ENCODE data around the gene EPC2. TPM values are rescaled to one million over a fixed set of nuclear protein-coding genes. Genes with fewer than 3 reads are reported as not detected.
"Not testable (repeated sequence)": the region's sequence is repeated elsewhere in the genome, so short reads cannot be mapped to it uniquely, and the experiment has no call there.

EPC2 gene
- total RNA-seq, 1 donor from 2014 or later: 36.2 TPM

DNA sequence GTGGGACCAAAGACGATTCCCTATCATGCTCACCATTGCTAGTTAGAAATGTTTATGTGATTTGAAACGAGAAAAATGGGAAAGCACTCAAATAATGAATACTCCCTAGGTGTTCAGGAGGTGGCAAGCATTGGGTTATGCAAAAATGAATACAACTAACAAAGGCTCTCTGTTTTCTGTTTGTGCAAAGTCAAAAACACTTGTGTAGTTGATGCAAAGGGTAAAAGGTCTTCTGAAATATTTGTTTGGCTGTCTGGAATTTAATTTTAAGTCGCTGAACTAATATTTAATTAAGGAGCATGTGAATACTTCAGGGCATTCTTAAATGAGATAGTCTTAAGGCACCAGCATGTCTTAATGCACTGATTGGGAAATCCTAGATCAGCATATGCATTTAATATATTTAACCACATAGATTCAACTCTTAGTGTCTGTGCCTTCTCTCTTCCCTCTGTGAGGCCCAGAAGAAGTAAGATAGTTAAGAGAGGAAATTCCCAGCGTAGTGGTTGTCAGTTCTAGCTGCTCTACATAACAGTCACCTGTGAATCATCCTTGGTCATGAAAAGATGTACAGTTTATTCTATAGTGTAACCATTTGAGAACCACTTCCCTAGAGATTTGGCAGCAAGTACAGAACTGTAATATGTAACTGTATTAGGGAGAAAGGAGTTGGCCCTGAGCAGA lies 111.9 kb downstream of the EPC2 start:
- Mint-ChIP-seq H3K27me3 (ENCODE audit: insufficient read depth) (no peaks in the 10 kb centered on the region), H3K4me1 (ENCODE audit: low read depth) (peaks cover 10% of the 10 kb centered on the region), H3K9me3 (no peaks in the 10 kb centered on the region), H3K36me3 (ENCODE audit: low read depth) (peaks cover 15% of the 10 kb centered on the region), H3K27ac (no peak overlapping the region), H3K4me3 (no peak overlapping the region)
- intact Hi-C loops (cut with micrococcal nuclease): no loop called here
- DNase-seq (ENCODE audit: low spot score): no peak

DNA sequence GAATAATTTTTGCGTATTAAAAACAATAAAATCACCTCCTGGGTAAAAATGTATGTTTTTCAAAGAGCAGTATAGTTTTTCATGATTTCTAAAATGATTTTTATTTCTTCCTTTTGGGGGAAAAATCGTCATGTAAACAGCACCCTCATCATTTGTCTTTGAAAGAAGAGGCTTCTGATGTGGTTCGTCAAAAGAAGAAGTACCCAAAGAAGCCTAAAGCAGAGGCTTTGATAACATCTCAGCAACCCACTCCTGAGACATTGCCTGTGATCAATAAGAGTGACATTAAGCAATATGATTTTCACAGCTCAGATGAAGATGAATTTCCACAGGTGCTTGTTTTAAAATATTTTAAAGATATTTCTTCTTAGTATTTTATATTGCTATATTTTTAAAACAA lies 120.3 kb downstream of the EPC2 start:
- Mint-ChIP-seq H3K36me3 (ENCODE audit: low read depth) (peaks cover 25% of the 10 kb centered on the region), H3K27me3 (ENCODE audit: insufficient read depth) (no peaks in the 10 kb centered on the region), H3K4me3 (no peak overlapping the region), H3K4me1 (ENCODE audit: low read depth) (peaks cover 8% of the 10 kb centered on the region), H3K9me3 (no peaks in the 10 kb centered on the region), H3K27ac (no peak overlapping the region)
- DNase-seq (ENCODE audit: low spot score): no peak
- intact Hi-C loops (cut with micrococcal nuclease): no loop called here

DNA sequence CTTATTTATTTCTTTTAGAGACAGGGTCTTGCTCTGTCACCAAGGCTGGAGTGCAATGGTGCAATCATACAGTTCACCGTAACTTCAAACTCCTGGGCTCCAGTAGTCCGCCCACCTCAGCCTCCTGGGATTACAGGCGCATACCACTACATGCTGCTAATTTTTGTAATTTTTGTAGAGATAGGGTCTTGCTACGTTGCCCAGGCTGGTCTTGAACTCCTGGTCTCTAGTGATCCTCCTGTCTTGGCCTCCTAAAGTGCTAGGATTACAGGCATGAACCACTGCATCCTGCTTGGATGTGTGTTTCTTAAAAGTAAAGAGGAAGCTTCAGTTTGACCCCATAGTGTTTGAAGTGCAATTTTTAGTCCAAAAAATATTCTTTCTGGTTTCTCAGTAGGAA lies 125.5 kb downstream of the EPC2 start:
- intact Hi-C loops (cut with micrococcal nuclease): no loop called here
- peaks cover 30% of the 10 kb centered on the region for H3K36me3 Mint-ChIP-seq (ENCODE audit: low read depth)

DNA sequence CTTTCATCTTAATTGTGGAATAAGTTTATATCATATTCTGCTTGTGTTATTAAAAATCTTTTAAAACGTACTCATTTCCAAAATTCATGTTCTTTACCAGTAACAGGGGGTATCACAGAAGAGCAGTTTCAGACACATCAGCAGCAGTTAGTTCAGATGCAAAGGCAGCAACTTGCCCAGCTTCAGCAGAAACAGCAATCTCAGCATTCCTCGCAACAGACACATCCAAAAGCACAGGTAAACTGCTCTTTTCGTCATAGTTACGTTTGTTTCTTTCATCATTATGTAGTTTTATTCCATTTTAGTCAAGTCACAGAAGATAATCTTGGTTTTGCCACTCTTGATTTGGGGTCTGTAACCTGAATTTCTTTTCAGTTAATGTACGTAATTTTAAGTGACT lies 137.0 kb downstream of the EPC2 start:
- Mint-ChIP-seq H3K4me3 (no peak overlapping the region), H3K4me1 (ENCODE audit: low read depth) (peaks cover 2% of the 10 kb centered on the region), H3K27me3 (ENCODE audit: insufficient read depth) (no peaks in the 10 kb centered on the region), H3K9me3 (no peaks in the 10 kb centered on the region), H3K27ac (no peak overlapping the region), H3K36me3 (ENCODE audit: low read depth) (peaks cover 41% of the 10 kb centered on the region)
- intact Hi-C loops (cut with micrococcal nuclease): no loop called here
- no peak for DNase-seq (ENCODE audit: low spot score)

More for the DNA sequence above, 125.5 kb downstream of the EPC2 start:
- Mint-ChIP-seq H3K4me1 (ENCODE audit: low read depth) (no peaks in the 10 kb centered on the region), H3K4me3 (no peak overlapping the region), H3K27ac (no peak overlapping the region), H3K9me3 (no peaks in the 10 kb centered on the region), H3K27me3 (ENCODE audit: insufficient read depth) (no peaks in the 10 kb centered on the region)
- no peak for DNase-seq (ENCODE audit: low spot score)

DNA sequence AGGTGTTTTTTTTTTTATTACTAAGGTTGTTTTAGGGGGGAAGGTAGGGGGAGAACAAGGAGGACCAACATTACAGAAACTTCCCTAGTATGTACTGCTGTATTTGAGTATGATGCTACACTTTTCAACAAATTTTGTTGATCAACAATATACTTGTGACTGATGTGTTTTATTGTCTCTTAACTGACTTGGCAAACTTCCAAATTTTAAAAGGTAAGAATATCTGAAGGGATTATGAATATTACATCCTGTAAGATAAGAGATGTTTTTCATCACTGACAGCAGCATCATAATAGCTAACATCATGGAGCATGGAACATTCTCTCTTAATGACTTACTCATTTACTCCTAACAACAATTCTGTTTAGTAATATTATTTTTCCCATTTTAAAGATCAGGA lies 144.5 kb downstream of the EPC2 start:
- Mint-ChIP-seq H3K9me3 (no peaks in the 10 kb centered on the region), H3K27me3 (ENCODE audit: insufficient read depth) (no peaks in the 10 kb centered on the region), H3K27ac (no peak overlapping the region), H3K4me1 (ENCODE audit: low read depth) (no peaks in the 10 kb centered on the region), H3K36me3 (ENCODE audit: low read depth) (peaks cover 29% of the 10 kb centered on the region), H3K4me3 (no peak overlapping the region)
- intact Hi-C loops (cut with micrococcal nuclease): no loop called here
- DNase-seq (ENCODE audit: low spot score): no peak

DNA sequence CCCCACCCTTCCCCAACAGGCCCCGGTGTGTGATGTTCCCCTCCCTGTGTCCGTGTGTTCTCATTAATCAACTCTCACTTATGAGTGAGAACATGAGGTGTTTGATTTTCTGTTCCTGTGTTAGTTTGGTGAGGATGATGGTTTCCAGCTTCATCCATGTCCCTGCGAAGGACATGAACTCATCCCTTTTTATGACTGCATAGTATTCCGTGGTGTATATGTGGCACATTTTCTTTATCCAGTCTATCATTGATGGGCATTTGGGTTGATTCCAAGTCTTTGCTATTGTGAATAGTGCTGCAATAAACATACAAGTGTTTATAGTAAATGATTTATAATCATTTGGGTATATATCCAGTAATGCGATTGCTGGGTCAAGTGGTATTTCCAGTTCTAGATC lies 145.6 kb downstream of the EPC2 start:
- H3K27ac Mint-ChIP-seq; H3K4me1 Mint-ChIP-seq (ENCODE audit: low read depth); DNase-seq (ENCODE audit: low spot score); intact Hi-C loops (cut with micrococcal nuclease); H3K27me3 Mint-ChIP-seq (ENCODE audit: insufficient read depth); H3K4me3 Mint-ChIP-seq; H3K9me3 Mint-ChIP-seq: not testable (repeated sequence)
- H3K36me3 Mint-ChIP-seq (ENCODE audit: low read depth): peaks cover 19% of the 10 kb centered on the region

DNA sequence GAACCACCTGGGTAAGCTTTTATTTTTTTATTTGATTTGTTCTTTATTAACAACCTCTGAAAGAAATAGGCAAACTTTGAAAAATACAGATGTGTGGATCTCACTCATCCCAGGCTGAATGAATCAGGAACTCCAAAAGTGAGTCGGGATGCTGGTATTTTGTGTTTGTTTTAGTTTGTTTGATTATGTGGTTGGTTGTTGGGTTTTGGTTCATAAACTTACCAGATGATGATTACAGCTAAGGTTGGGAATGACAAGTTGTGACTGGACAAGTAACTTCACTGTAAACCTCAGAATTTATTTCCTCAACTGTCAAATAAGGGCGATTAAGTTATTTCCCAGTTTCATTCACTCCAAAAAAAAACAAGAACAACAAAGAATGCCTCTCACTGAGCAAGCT lies 150.0 kb downstream of the EPC2 start:
- H3K4me3 Mint-ChIP-seq: no peak overlapping the region
- intact Hi-C loops (cut with micrococcal nuclease): no loop called here
- no peaks in the 10 kb centered on the region for H3K4me1 Mint-ChIP-seq (ENCODE audit: low read depth)
- H3K27ac Mint-ChIP-seq: no peak overlapping the region
- H3K36me3 Mint-ChIP-seq (ENCODE audit: low read depth): peaks cover 2% of the 10 kb centered on the region
- no peaks in the 10 kb centered on the region for H3K9me3 Mint-ChIP-seq
- peaks cover 8% of the 10 kb centered on the region for H3K27me3 Mint-ChIP-seq (ENCODE audit: insufficient read depth)
- DNase-seq (ENCODE audit: low spot score): no peak

DNA sequence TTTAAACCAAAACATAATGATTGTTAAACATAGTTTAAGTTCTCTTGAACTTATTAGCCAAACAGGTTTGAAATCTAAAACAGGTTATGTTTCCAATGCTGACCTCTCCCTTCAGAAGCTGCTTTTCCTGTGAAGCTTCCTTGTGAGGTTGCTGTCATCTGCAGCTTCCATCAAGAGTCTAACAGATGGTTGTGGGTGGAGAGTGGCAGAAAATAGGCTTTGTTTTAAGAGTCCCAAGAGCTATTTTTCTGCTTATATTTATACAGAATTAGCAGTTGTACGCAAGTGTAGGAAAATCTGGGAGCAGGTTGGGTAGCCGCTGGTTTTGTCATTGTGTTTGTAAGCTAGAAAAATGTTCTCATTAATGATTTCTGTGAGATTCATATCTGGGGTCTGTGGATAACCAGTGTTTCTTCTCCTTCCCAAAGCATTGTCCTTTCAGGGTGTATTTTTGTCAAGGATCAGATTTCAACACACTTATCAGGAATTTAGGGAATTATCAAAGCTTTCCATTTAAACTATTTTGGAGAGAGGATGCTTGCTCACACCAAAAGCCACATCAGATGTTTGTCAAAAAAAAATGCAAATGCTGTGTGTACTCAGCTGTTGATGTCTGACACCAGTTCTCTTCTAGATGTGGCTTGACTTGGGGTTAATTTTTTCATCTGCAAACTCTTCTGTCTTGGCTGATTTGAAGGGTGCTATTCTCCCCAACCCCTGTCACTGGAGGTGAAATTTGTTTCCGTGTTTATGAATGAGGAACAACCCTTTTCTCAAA lies 152.4 kb downstream of the EPC2 start:
- Mint-ChIP-seq H3K27ac (no peak overlapping the region), H3K4me1 (ENCODE audit: low read depth) (no peaks in the 10 kb centered on the region), H3K36me3 (ENCODE audit: low read depth) (no peaks in the 10 kb centered on the region), H3K4me3 (no peak overlapping the region), H3K27me3 (ENCODE audit: insufficient read depth) (peaks cover 12% of the 10 kb centered on the region), H3K9me3 (no peaks in the 10 kb centered on the region)
- no peak for DNase-seq (ENCODE audit: low spot score)
- intact Hi-C loops (cut with micrococcal nuclease): no loop called here

DNA sequence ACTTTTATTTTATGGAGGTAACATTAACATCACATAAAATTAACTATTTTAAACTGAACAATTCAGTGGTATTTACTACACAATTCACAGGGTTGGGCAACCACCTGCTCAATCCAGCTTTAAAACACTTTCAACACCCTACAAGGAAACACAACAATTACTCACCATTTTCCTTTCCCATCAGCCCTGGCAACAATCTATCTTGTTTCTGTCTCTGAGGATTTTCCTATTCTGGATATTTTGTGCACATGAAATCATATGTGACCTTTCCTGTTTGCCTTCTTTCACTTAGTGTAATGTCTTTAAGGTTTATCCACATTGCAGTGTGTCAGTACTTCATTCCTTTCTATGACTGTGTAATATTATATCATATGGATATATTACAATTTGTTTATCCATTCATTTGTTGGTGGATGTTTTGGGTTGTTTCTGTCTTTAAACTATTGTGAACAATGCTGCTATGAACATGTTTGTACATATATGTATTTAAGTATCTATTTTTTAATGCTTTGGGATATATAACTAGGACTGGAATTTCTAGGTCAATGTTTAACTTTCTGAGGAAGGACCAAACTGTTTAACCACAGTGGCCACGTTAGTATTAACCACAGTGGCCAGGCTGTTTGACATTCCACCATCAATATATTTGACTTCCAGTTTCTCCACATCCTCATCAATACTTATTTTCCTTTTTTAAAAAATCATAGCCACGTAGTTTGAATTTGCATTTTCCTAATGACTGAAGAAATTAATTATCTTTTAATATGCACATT lies 158.1 kb downstream of the EPC2 start:
- DNase-seq (ENCODE audit: low spot score): no peak
- peaks cover 13% of the 10 kb centered on the region for H3K9me3 Mint-ChIP-seq
- peaks cover 2% of the 10 kb centered on the region for H3K36me3 Mint-ChIP-seq (ENCODE audit: low read depth)
- no peak overlapping the region for H3K4me3 Mint-ChIP-seq
- H3K27ac Mint-ChIP-seq: no peak overlapping the region
- intact Hi-C loops (cut with micrococcal nuclease): no loop called here
- no peaks in the 10 kb centered on the region for H3K4me1 Mint-ChIP-seq (ENCODE audit: low read depth)
- H3K27me3 Mint-ChIP-seq (ENCODE audit: insufficient read depth): peaks cover 37% of the 10 kb centered on the region

DNA sequence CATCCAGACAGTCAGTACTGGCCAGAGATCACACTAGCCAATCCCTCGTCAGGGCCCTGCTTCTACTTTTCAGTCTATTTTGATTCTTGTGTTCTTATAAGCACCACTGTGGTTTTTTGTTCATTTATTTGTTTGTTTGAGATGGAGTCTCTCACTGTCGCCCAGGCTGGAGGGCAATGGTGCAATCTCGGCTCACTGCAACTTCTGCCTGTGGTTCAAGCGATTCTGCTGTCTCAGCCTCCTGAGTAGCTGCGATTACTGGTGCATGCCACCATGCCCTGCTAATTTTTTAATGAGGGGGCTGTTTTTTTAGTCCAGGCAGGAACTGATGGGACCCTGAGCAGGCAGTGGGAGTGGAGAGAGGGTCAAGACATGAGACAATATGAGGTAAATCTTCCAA lies 165.5 kb downstream of the EPC2 start:
- Mint-ChIP-seq H3K4me3 (no peak overlapping the region), H3K4me1 (ENCODE audit: low read depth) (peaks cover 8% of the 10 kb centered on the region), H3K36me3 (ENCODE audit: low read depth) (peaks cover 2% of the 10 kb centered on the region), H3K27me3 (ENCODE audit: insufficient read depth) (peaks cover 22% of the 10 kb centered on the region), H3K9me3 (peaks cover 9% of the 10 kb centered on the region), H3K27ac (no peak overlapping the region)
- no peak for DNase-seq (ENCODE audit: low spot score)
- intact Hi-C loops (cut with micrococcal nuclease): loop anchor here (5.0 kb wide), 2 partner anchors 67 to 288 kb away; partner anchors contain the start of gene KIF5C

DNA sequence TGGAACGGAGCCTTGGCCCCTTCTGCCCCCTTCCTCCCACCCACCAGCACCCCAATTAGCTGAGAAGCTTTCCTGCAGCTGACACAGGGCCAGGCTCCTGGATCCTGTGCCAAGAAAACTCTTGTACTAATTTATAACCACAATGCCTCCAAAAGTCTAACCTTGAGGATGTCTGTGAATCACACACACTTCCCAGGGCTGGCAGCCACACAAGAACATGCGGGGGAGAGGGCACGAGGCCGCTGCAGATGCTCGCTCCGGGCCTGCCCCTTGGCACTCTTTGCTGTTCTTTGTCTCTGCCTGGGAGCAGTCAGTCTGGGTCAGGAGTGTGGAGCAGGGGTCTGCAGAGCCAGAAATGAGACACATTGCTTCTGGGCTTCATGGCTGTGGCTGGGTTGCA lies 167.8 kb downstream of the EPC2 start:
- Mint-ChIP-seq H3K4me1 (ENCODE audit: low read depth) (peaks cover 11% of the 10 kb centered on the region), H3K27me3 (ENCODE audit: insufficient read depth) (peaks cover 15% of the 10 kb centered on the region), H3K36me3 (ENCODE audit: low read depth) (no peaks in the 10 kb centered on the region), H3K9me3 (no peaks in the 10 kb centered on the region), H3K4me3 (no peak overlapping the region), H3K27ac (no peak overlapping the region)
- intact Hi-C loops (cut with micrococcal nuclease): loop anchor here (5.0 kb wide), 2 partner anchors 65 to 290 kb away; partner anchors contain the start of gene KIF5C
- DNase-seq (ENCODE audit: low spot score): no peak

DNA sequence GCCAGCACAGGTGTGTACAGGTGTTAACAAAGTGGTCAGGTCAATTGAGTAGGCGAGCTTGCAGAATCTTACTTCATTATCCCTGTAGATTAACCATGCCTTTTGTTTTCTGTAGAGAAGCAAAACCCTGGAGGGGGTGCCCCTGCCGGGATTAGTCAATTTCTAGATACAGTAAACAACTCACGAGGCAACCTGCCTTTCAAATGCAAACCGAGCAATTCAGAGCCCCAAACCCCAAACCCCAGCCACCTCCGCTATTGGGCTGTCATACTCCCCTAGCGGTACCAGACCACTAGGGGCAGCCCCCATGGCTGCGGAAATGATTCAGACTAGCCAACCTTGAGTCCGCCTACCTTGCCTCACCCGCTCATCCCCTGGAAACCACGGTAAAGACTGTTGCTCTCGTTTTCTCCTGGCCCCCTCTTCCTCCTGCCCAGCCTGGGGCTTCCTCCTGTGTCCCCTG lies 169.1 kb downstream of the EPC2 start:
- no peaks in the 10 kb centered on the region for H3K9me3 Mint-ChIP-seq
- DNase-seq (ENCODE audit: low spot score): peak; percentile 43
- no peak overlapping the region for H3K4me3 Mint-ChIP-seq
- H3K36me3 Mint-ChIP-seq (ENCODE audit: low read depth): no peaks in the 10 kb centered on the region
- peaks cover 13% of the 10 kb centered on the region for H3K27me3 Mint-ChIP-seq (ENCODE audit: insufficient read depth)
- intact Hi-C loops (cut with micrococcal nuclease): loop anchor here (1.0 to 5.0 kb wide), 5 partner anchors 64 to 291 kb away; partner anchors contain the start of gene KIF5C
- H3K4me1 Mint-ChIP-seq (ENCODE audit: low read depth): peaks cover 11% of the 10 kb centered on the region
- H3K27ac Mint-ChIP-seq: no peak overlapping the region

Data from activated T-helper 1 cell treated with anti-CD3 and anti-CD28 coated beads, Interleukin-12 subunit alpha, Interleukin-12 subunit beta, Interleukin-2, Interleukin-4 antibody, amounts not matched to agents 30 ng/mL and 10 ng/mL and 1 ng/mL, durations not matched to agents 14 hours and 24 hours and 36 hours (primary cell).